Measurements from ENCODE around the gene KCNH2.

Gene KCNH2

GRCh38 chr7:150997817-150998216, 19.7 kb upstream of the KCNH2 start:
- no peak overlapping the region for H3K4me3 Mint-ChIP-seq
- no peak for ATAC-seq (replicated peaks; ENCODE audit: extremely low read depth, poor library complexity, severe bottlenecking)
- H3K27ac Mint-ChIP-seq (ENCODE audit: low read depth) = peak overlapping the region; percentile 82
- peaks cover 7% of the 10 kb centered on the region for H3K36me3 Mint-ChIP-seq (ENCODE audit: insufficient read depth)
- no peak for DNase-seq (ENCODE audit: low spot score in 2 of 2)
- H3K27me3 Mint-ChIP-seq = peaks cover 9% of the 10 kb centered on the region
- H3K9me3 Mint-ChIP-seq = no peaks in the 10 kb centered on the region
- H3K4me1 Mint-ChIP-seq = peaks cover 23% of the 10 kb centered on the region

GRCh38 chr7:150997075-150997511, 19.0 kb upstream of the KCNH2 start:
- H3K27ac Mint-ChIP-seq (ENCODE audit: low read depth) = no peak overlapping the region
- H3K4me1 Mint-ChIP-seq = peaks cover 23% of the 10 kb centered on the region
- peaks cover 7% of the 10 kb centered on the region for H3K36me3 Mint-ChIP-seq (ENCODE audit: insufficient read depth)
- DNase-seq (ENCODE audit: low spot score in 2 of 2) = no peak
- H3K27me3 Mint-ChIP-seq = peaks cover 9% of the 10 kb centered on the region
- ATAC-seq (replicated peaks; ENCODE audit: extremely low read depth, poor library complexity, severe bottlenecking) = no peak
- H3K4me3 Mint-ChIP-seq = no peak overlapping the region
- no peaks in the 10 kb centered on the region for H3K9me3 Mint-ChIP-seq

GRCh38 chr7:150996376-150997074, 18.4 kb upstream of the KCNH2 start:
- Mint-ChIP-seq H3K27me3 (peaks cover 9% of the 10 kb centered on the region), H3K9me3 (no peaks in the 10 kb centered on the region), H3K27ac (ENCODE audit: low read depth) (no peak overlapping the region), H3K4me3 (no peak overlapping the region), H3K4me1 (peaks cover 23% of the 10 kb centered on the region), H3K36me3 (ENCODE audit: insufficient read depth) (peaks cover 7% of the 10 kb centered on the region)
- no peak for DNase-seq (ENCODE audit: low spot score in 2 of 2)
- ATAC-seq (replicated peaks; ENCODE audit: extremely low read depth, poor library complexity, severe bottlenecking) = no peak

- Mint-ChIP-seq H3K4me1 (peaks cover 12% of the 10 kb centered on the region), H3K27ac (ENCODE audit: low read depth) (no peak overlapping the region), H3K9me3 (peaks cover 10% of the 10 kb centered on the region), H3K4me3 (no peak overlapping the region), H3K27me3 (peaks cover 15% of the 10 kb centered on the region), H3K36me3 (ENCODE audit: insufficient read depth) (peaks cover 5% of the 10 kb centered on the region)
- DNase-seq (ENCODE audit: low spot score in 2 of 2) (no peak), ATAC-seq (replicated peaks; ENCODE audit: extremely low read depth, poor library complexity, severe bottlenecking) (no peak)
These were observed 16.9 kb upstream of the KCNH2 start for GRCh38 chr7:150994838-150995510.

GRCh38 chr7:150994141-150994837, 16.2 kb upstream of the KCNH2 start:
- no peak for DNase-seq (ENCODE audit: low spot score in 2 of 2)
- H3K27me3 Mint-ChIP-seq = peaks cover 22% of the 10 kb centered on the region
- no peak overlapping the region for H3K27ac Mint-ChIP-seq (ENCODE audit: low read depth)
- H3K9me3 Mint-ChIP-seq = peaks cover 12% of the 10 kb centered on the region
- no peak for ATAC-seq (replicated peaks; ENCODE audit: extremely low read depth, poor library complexity, severe bottlenecking)
- peaks cover 3% of the 10 kb centered on the region for H3K36me3 Mint-ChIP-seq (ENCODE audit: insufficient read depth)
- H3K4me3 Mint-ChIP-seq = no peak overlapping the region
- H3K4me1 Mint-ChIP-seq = peaks cover 12% of the 10 kb centered on the region

GRCh38 chr7:150993511-150993910, 15.4 kb upstream of the KCNH2 start:
- Mint-ChIP-seq H3K27me3 (peaks cover 29% of the 10 kb centered on the region), H3K4me1 (peaks cover 17% of the 10 kb centered on the region), H3K27ac (ENCODE audit: low read depth) (no peak overlapping the region), H3K36me3 (ENCODE audit: insufficient read depth) (peaks cover under 1% of the 10 kb centered on the region), H3K9me3 (peaks cover 12% of the 10 kb centered on the region), H3K4me3 (no peak overlapping the region)
- no peak for DNase-seq (ENCODE audit: low spot score in 2 of 2)
- ATAC-seq (replicated peaks; ENCODE audit: extremely low read depth, poor library complexity, severe bottlenecking) = no peak

GRCh38 chr7:150992833-150993302, 14.7 kb upstream of the KCNH2 start:
- Mint-ChIP-seq H3K36me3 (ENCODE audit: insufficient read depth) (no peaks in the 10 kb centered on the region), H3K4me3 (no peak overlapping the region), H3K27me3 (peaks cover 31% of the 10 kb centered on the region), H3K27ac (ENCODE audit: low read depth) (no peak overlapping the region), H3K4me1 (peaks cover 17% of the 10 kb centered on the region), H3K9me3 (peaks cover 12% of the 10 kb centered on the region)
- ATAC-seq (replicated peaks; ENCODE audit: extremely low read depth, poor library complexity, severe bottlenecking) = no peak
- no peak for DNase-seq (ENCODE audit: low spot score in 2 of 2)

- ATAC-seq (replicated peaks; ENCODE audit: extremely low read depth, poor library complexity, severe bottlenecking) = no peak
- Mint-ChIP-seq H3K4me3 (no peak overlapping the region), H3K27ac (ENCODE audit: low read depth) (no peak overlapping the region), H3K36me3 (ENCODE audit: insufficient read depth) (no peaks in the 10 kb centered on the region), H3K27me3 (peaks cover 25% of the 10 kb centered on the region), H3K9me3 (peaks cover 12% of the 10 kb centered on the region), H3K4me1 (peaks cover 14% of the 10 kb centered on the region)
- DNase-seq (ENCODE audit: low spot score in 2 of 2) = no peak
These were observed 14.0 kb upstream of the KCNH2 start for GRCh38 chr7:150992051-150992640.

- peaks cover 12% of the 10 kb centered on the region for H3K9me3 Mint-ChIP-seq
- H3K27ac Mint-ChIP-seq (ENCODE audit: low read depth) = no peak within 1 kb of the TSS
- no peak within 1 kb of the TSS for H3K4me3 Mint-ChIP-seq
- H3K36me3 Mint-ChIP-seq (ENCODE audit: insufficient read depth) = no peaks in the 10 kb centered on the region
- H3K4me1 Mint-ChIP-seq = peaks cover 21% of the 10 kb centered on the region
- ATAC-seq (replicated peaks; ENCODE audit: extremely low read depth, poor library complexity, severe bottlenecking) = no peak
- peaks cover 35% of the 10 kb centered on the region for H3K27me3 Mint-ChIP-seq
- DNase-seq (ENCODE audit: low spot score in 2 of 2) = no peak
These were observed 12.5 kb upstream of the KCNH2 start, which contains the start of gene NOS3 for GRCh38 chr7:150990416-150991186. Gene NOS3 (plus strand): TSS chr7:150991017. CDS start chr7:150993804, 2,787 bp downstream.

- H3K27me3 Mint-ChIP-seq = peaks cover 38% of the 10 kb centered on the region
- ATAC-seq (replicated peaks; ENCODE audit: extremely low read depth, poor library complexity, severe bottlenecking) (no peak), DNase-seq (ENCODE audit: low spot score in 2 of 2) (no peak)
- H3K9me3 Mint-ChIP-seq = peaks cover 12% of the 10 kb centered on the region
- H3K4me1 Mint-ChIP-seq = peaks cover 23% of the 10 kb centered on the region
- no peak overlapping the region for H3K4me3 Mint-ChIP-seq
- H3K36me3 Mint-ChIP-seq (ENCODE audit: insufficient read depth) = no peaks in the 10 kb centered on the region
- H3K27ac Mint-ChIP-seq (ENCODE audit: low read depth) = no peak overlapping the region
These were observed 11.3 kb upstream of the KCNH2 start for GRCh38 chr7:150989456-150989855.

- DNase-seq (ENCODE audit: low spot score in 2 of 2) (peak; percentile 48 to 64), ATAC-seq (replicated peaks; ENCODE audit: extremely low read depth, poor library complexity, severe bottlenecking) (peak; percentile 66)
- peaks cover 39% of the 10 kb centered on the region for H3K27me3 Mint-ChIP-seq
- H3K4me3 Mint-ChIP-seq = peak overlapping the region; percentile 49
- peaks cover 12% of the 10 kb centered on the region for H3K9me3 Mint-ChIP-seq
- no peaks in the 10 kb centered on the region for H3K36me3 Mint-ChIP-seq (ENCODE audit: insufficient read depth)
- peaks cover 23% of the 10 kb centered on the region for H3K4me1 Mint-ChIP-seq
- H3K27ac Mint-ChIP-seq (ENCODE audit: low read depth) = no peak overlapping the region
These were observed 10.4 kb upstream of the KCNH2 start for GRCh38 chr7:150988230-150989226.
